Large intestine (tissue), 3 donors: ENCODE measurements around the gene ORAI1. TPM values are rescaled to one million over a fixed set of nuclear protein-coding genes. Genes with fewer than 3 reads are reported as not detected.

Experiments
- DNase-seq, 2 donors: peaks; one replicate each; pipeline versions ENCODE4 v3.0.0 to v3.0.0-alpha.2; 2013
- H3K27ac ChIP-seq: one replicate; pipeline ENCODE4 v1.5.1; 2013; ENCODE audit warnings: low read length
- H3K27me3 ChIP-seq: 2 replicates; pipeline ENCODE4 v1.6.1; 2013; ENCODE audit warnings: low read length; ENCODE audit not compliant: control insufficient read depth, insufficient read depth
- H3K36me3 ChIP-seq: 2 replicates; pipeline ENCODE4 v1.6.1; 2013; ENCODE audit warnings: low read length; ENCODE audit not compliant: control insufficient read depth, insufficient read depth
- H3K4me1 ChIP-seq: one replicate; pipeline ENCODE4 v1.6.1; 2013; ENCODE audit warnings: low read length; ENCODE audit not compliant: control insufficient read depth, insufficient read depth
- H3K4me3 ChIP-seq: one replicate; pipeline ENCODE4 v1.5.1; 2013; ENCODE audit warnings: low read length
- H3K9me3 ChIP-seq: one replicate; pipeline ENCODE4 v1.6.1; 2013; ENCODE audit warnings: mild to moderate bottlenecking, low read depth, low read length, moderate library complexity; ENCODE audit not compliant: control insufficient read depth
- WGBS: methylation state at CpG from one replicate; pipeline ENCODE4 v1.1.5; 2013; ENCODE audit warnings: low lambda C conversion rate; ENCODE audit not compliant: insufficient coverage; 5-methylcytosine and 5-hydroxymethylcytosine counted together
- polyA plus RNA-seq: library from polyadenylated mRNA; unstranded; fragments of 120-200 nt; gene quantifications from one replicate; pipeline ENCODE4 v1.2.1, GENCODE V29; 2013

Gene ORAI1
- polyA plus RNA-seq, 1 donor = 37.4 TPM

GRCh38 chr12:121603581-121603980 is 22.7 kb upstream of the ORAI1 start:
- WGBS = no CpG with 5 or more reads among the region's 6 CpGs
- no peaks in the 10 kb centered on the region for H3K9me3 ChIP-seq

GRCh38 chr12:121608301-121608700 is 18.0 kb upstream of the ORAI1 start:
- no CpG with 5 or more reads among the region's 6 CpGs for WGBS
- no peaks in the 10 kb centered on the region for H3K9me3 ChIP-seq
- no peak overlapping the region for H3K27ac ChIP-seq

More at GRCh38 chr12:121603581-121603980, 22.7 kb upstream of the ORAI1 start:
- H3K27me3 ChIP-seq = no peaks in the 10 kb centered on the region
- peaks cover 18% of the 10 kb centered on the region for H3K4me1 ChIP-seq
- H3K4me3 ChIP-seq = no peak overlapping the region
- no peak for DNase-seq
- H3K36me3 ChIP-seq = no peaks in the 10 kb centered on the region
- H3K27ac ChIP-seq = no peak overlapping the region

GRCh38 chr12:121610239-121611149 is 15.8 kb upstream of the ORAI1 start:
- peak overlapping the region; percentile 4 for H3K27ac ChIP-seq
- H3K27me3 ChIP-seq = no peaks in the 10 kb centered on the region
- no peaks in the 10 kb centered on the region for H3K36me3 ChIP-seq
- WGBS = 80% methylated on average over 1 of the region's 11 CpGs
- H3K9me3 ChIP-seq = no peaks in the 10 kb centered on the region
- no peak overlapping the region for H3K4me3 ChIP-seq
- peaks cover 5% of the 10 kb centered on the region for H3K4me1 ChIP-seq
- DNase-seq = peak; percentile 52 to 82

More at GRCh38 chr12:121608301-121608700, 18.0 kb upstream of the ORAI1 start:
- Histone ChIP-seq H3K36me3 (no peaks in the 10 kb centered on the region), H3K4me1 (peaks cover 5% of the 10 kb centered on the region), H3K27me3 (no peaks in the 10 kb centered on the region), H3K4me3 (no peak overlapping the region)
- no peak for DNase-seq

GRCh38 chr12:121611306-121611705 is 15.0 kb upstream of the ORAI1 start:
- Histone ChIP-seq H3K27me3 (no peaks in the 10 kb centered on the region), H3K9me3 (no peaks in the 10 kb centered on the region), H3K4me1 (peaks cover 5% of the 10 kb centered on the region), H3K4me3 (no peak overlapping the region), H3K36me3 (no peaks in the 10 kb centered on the region), H3K27ac (no peak overlapping the region)
- 80% methylated on average over 1 of the region's 2 CpGs for WGBS
- DNase-seq = no peak

- H3K27me3 ChIP-seq = no peaks in the 10 kb centered on the region
- DNase-seq = no peak
- WGBS = no CpG with 5 or more reads among the region's 7 CpGs
- no peaks in the 10 kb centered on the region for H3K9me3 ChIP-seq
- H3K4me3 ChIP-seq = no peak overlapping the region
- no peaks in the 10 kb centered on the region for H3K36me3 ChIP-seq
- H3K27ac ChIP-seq = no peak overlapping the region
- H3K4me1 ChIP-seq = peaks cover 5% of the 10 kb centered on the region
Observed at GRCh38 chr12:121613462-121613861, 12.9 kb upstream of the ORAI1 start.

DNA sequence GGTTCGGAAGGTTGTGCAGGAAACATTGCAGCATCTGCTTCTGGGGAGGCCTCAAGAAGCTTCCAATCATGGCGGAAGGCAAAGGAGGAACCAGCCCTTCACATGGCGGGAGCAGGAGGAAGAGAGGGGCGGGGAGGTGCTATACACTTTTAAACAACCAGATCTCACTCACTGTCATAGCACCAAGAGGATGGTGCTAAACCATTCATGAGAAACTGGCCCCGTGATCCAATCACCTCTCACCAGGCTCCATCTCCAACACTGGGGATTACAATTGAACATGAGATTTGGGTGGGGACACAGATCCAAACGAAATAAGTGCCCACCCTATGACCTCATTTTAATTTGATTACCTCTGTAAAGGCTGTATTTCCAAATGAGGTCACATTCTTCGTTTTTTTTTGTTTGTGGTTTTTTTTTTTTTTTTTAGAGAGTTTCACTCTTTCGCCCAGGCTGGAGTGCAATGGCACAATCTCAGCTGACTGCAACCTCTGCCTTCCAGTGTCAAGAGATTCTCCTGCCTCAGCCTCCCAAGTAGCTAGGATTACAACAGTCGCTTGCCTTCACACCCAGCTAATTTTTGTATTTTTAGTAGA is 11.4 kb upstream of the ORAI1 start:
- Histone ChIP-seq H3K9me3 (no peaks in the 10 kb centered on the region), H3K4me3 (no peak overlapping the region), H3K36me3 (no peaks in the 10 kb centered on the region), H3K4me1 (peaks cover 4% of the 10 kb centered on the region), H3K27me3 (no peaks in the 10 kb centered on the region), H3K27ac (no peak overlapping the region)
- 90% methylated on average over 2 of the region's 9 CpGs for WGBS
- no peak for DNase-seq

DNA sequence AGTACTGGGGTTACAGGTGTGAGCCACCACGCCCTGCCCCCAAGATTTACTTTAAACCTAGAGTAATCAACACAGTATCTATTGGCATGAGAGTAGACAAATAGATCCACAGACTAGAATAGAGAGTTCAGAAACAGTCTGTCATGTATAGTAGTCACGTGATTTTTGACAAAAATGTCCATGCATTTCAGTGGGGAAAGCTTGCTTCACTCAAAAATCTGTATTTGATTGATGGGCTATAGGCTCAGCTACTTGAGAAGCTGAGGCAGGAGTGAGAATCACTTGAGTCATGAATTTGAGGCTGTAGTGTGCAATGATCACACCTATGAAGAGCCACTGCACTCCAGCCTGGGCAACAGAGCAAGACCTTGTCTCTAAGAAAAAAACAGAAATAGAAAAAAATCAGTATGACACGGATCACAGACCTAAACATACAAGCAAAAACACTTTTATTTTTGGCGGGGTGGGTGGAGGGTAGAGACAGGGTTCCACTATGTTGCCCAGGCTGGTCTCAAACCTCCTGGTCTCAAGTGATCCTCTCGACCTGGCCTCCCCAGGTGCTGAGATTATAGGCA is 7.6 kb upstream of the ORAI1 start:
- Histone ChIP-seq H3K27me3 (no peaks in the 10 kb centered on the region), H3K27ac (no peak overlapping the region), H3K4me1 (no peaks in the 10 kb centered on the region), H3K4me3 (no peak overlapping the region), H3K9me3 (no peaks in the 10 kb centered on the region), H3K36me3 (no peaks in the 10 kb centered on the region)
- no CpG with 5 or more reads among the region's 5 CpGs for WGBS
- no peak for DNase-seq

DNA sequence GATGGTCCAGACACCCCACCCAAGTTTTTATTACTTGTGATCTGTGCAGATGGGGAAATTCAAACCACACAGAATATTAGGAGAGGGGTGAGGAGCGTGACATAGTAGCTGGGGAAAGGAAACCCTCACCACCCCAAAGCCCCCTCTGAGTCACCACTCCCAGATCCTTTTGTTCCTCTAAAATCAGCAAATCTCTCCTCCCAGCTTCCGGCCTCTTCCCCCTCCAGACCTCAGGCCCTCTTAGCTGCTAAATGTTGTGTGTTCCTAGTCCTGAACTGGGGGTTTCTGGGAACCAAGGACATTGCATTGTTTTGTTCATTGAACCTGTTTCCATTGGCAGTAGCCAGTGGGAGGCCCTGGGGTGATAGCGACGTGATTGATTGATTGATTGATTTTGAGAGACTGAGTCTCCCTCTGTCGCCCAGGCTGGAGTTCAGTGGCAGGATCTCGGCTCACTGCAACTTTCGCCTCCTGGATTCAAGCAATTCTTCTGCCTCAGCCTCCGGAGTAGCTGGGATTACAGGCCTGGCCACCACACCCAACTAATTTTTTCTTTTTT is 5.9 kb upstream of the ORAI1 start:
- no peak overlapping the region for H3K4me3 ChIP-seq
- H3K27me3 ChIP-seq = no peaks in the 10 kb centered on the region
- DNase-seq = no peak
- WGBS = no CpG with 5 or more reads among the region's 8 CpGs
- H3K36me3 ChIP-seq = no peaks in the 10 kb centered on the region
- peaks cover 7% of the 10 kb centered on the region for H3K4me1 ChIP-seq
- no peaks in the 10 kb centered on the region for H3K9me3 ChIP-seq
- H3K27ac ChIP-seq = no peak overlapping the region

GRCh38 chr12:121626853-121627640 is 717 bp downstream of the ORAI1 start:
- 0% methylated on average over 1 of the region's 53 CpGs for WGBS
- H3K4me3 ChIP-seq = peak overlapping the region; percentile 87
- no peaks in the 10 kb centered on the region for H3K27me3 ChIP-seq
- peak overlapping the region; percentile 99 for H3K27ac ChIP-seq
- H3K36me3 ChIP-seq = peaks cover 7% of the 10 kb centered on the region
- peaks cover 43% of the 10 kb centered on the region for H3K4me1 ChIP-seq
- DNase-seq = peak; percentile 52 to 80
- no peaks in the 10 kb centered on the region for H3K9me3 ChIP-seq

- Histone ChIP-seq H3K27ac (peak overlapping the region; percentile 99), H3K4me3 (peak overlapping the region; percentile 87), H3K36me3 (peaks cover 7% of the 10 kb centered on the region), H3K4me1 (peaks cover 48% of the 10 kb centered on the region), H3K9me3 (no peaks in the 10 kb centered on the region), H3K27me3 (no peaks in the 10 kb centered on the region)
- DNase-seq = peak; percentile 65 to 90
- no CpG with 5 or more reads among the region's 8 CpGs for WGBS
Observed at GRCh38 chr12:121628037-121628436, 1.7 kb downstream of the ORAI1 start.
